GM12878 (cell line): Measurements from ENCODE around the gene C21orf91.

Experiments
- TAF1 ChIP-seq: IDR thresholded peaks from 2 replicates; pipeline ENCODE4 v1.6.1; 2011; ENCODE audit warnings: mild to moderate bottlenecking, low read depth, low read length, borderline replicate concordance
- TF ChIP-seq, protein P1 (sequence below), 3 experiments: IDR thresholded peaks in 2 of 3; conservative IDR thresholded peaks in 1 of 3; 2 replicates each; pipeline ENCODE4 v1.5.1; 2011; ENCODE audit warnings: low read depth in 3 of 3, low read length in 3 of 3, mild to moderate bottlenecking in 3 of 3, control low read depth in 2 of 3, moderate library complexity in 2 of 3, inconsistent platforms in 1 of 3, mixed read lengths in 1 of 3; ENCODE audit not compliant: control insufficient read depth in 2 of 3, insufficient read depth in 1 of 3; ENCODE audit errors: extremely low read depth in 1 of 3
- TF ChIP-seq, protein P2 (sequence below): fragments of 450-650 bp; formaldehyde crosslinking; IDR thresholded peaks from 2 replicates; pipeline ENCODE4 v1.4.0; 2022; ENCODE audit warnings: mild to moderate bottlenecking, moderate library complexity

DNA sequence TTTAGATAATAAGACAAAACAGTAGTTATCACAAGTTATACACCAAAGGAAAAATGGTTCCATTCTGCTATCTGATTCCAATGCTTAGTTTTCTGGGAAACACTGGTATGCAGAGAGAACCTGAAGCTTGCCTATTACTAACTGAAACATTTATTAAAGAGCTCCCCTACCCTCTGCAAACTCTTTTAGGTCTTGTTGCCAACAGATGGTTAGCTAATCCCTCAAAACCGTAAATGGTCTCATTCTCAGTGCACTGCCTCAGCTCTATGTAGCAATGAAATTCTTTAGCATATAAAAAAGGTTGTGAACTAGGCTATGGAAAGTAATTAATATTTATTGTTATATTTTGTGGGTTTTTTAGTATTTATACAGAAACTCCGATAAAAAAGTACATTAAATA is 20.4 kb downstream of the C21orf91 start:
- TF ChIP-seq, protein P1, sequence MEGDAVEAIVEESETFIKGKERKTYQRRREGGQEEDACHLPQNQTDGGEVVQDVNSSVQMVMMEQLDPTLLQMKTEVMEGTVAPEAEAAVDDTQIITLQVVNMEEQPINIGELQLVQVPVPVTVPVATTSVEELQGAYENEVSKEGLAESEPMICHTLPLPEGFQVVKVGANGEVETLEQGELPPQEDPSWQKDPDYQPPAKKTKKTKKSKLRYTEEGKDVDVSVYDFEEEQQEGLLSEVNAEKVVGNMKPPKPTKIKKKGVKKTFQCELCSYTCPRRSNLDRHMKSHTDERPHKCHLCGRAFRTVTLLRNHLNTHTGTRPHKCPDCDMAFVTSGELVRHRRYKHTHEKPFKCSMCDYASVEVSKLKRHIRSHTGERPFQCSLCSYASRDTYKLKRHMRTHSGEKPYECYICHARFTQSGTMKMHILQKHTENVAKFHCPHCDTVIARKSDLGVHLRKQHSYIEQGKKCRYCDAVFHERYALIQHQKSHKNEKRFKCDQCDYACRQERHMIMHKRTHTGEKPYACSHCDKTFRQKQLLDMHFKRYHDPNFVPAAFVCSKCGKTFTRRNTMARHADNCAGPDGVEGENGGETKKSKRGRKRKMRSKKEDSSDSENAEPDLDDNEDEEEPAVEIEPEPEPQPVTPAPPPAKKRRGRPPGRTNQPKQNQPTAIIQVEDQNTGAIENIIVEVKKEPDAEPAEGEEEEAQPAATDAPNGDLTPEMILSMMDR (IDR thresholded peaks at IDR 0.05 in 2 of 3, conservative IDR thresholded peaks at IDR 0.05 in 1 of 3; ENCODE audit: control insufficient read depth in 2 of 3, extremely low read depth in 1 of 3, insufficient read depth in 1 of 3, low read depth in 3 of 3, low read length in 3 of 3), result no peak
- TF ChIP-seq, protein P2, sequence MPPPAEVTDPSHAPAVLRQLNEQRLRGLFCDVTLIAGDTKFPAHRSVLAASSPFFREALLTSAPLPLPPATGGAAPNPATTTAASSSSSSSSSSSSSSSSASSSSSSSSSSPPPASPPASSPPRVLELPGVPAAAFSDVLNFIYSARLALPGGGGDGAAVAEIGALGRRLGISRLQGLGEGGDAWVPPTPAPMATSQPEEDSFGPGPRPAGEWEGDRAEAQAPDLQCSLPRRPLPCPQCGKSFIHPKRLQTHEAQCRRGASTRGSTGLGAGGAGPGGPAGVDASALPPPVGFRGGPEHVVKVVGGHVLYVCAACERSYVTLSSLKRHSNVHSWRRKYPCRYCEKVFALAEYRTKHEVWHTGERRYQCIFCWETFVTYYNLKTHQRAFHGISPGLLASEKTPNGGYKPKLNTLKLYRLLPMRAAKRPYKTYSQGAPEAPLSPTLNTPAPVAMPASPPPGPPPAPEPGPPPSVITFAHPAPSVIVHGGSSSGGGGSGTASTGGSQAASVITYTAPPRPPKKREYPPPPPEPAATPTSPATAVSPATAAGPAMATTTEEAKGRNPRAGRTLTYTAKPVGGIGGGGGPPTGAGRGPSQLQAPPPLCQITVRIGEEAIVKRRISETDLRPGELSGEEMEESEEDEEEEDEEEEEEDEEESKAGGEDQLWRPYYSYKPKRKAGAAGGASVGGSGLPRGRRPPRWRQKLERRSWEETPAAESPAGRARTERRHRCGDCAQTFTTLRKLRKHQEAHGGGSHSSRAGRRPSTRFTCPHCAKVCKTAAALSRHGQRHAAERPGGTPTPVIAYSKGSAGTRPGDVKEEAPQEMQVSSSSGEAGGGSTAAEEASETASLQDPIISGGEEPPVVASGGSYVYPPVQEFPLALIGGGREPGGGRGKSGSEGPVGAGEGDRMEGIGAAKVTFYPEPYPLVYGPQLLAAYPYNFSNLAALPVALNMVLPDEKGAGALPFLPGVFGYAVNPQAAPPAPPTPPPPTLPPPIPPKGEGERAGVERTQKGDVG (CRISPR knock-in tag), result no peak
- no peak for TF ChIP-seq TAF1
